G401.6 (cell line): ENCODE results near the gene MRPS14.
A peak's percentile ranks its signal among the peaks of the same experiment; 100 is the strongest.

Experiments used
- FAIRE-seq: peaks from 2 replicates; lab custom pipeline; 2012; peaks lifted over from hg19 to GRCh38; lab: Jason Lieb, UNC

The MRPS14 gene

DNA sequence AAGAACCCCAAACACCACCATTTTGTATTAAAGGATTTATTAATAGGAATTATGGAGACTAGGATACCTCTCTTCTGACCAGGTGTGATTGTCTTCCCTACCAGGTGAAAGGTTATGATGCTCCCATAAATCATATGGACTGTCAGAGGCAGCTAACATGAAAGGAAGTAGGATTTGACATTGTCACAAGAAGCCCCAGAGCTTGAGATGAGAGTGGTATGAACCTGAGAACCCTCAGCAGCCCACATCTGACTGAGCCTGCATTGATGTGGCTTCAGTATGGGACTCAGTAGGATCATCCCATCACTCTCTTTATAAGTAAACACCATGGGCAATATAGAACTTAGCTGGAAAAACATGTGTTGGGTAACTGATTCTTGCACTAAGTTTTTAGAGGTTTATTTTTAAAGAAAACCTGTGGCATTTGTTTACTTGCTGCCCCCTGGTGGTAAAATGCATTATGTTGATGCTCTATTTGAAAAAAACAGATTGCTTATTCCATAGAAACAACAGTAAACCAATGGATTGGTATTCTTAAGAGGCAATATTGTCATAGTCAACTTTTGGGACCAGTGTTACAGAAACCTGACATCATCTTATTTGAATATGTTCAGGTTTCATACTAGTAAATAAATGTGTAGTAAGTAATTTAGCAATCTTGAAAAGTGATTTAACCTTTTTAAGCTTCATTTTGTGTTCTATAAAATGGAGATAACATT, 40.1 kb downstream of the MRPS14 start:
- peak; percentile 79 for FAIRE-seq

GRCh38 chr1:174976436-174977108, 46.7 kb downstream of the MRPS14 start:
- no peak for FAIRE-seq

DNA sequence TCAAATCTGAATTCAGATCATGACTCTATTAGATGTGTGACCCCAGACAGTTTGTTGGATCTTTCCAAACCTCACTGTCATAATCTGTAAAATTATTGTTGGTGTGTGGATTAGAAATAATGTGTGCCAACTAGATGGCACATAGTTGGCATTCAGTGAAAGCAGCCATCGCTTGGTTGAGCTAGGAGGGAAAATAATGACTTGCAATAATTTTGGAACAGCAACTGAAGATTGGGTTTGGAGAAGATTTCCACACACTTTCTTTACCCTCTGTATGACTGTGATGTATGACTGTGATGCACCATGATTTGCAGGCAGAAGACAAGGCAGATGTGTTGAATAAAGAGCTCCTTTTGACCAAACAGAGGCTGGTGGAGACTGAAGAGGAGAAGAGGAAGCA, 47.5 kb downstream of the MRPS14 start:
- no peak for FAIRE-seq

DNA sequence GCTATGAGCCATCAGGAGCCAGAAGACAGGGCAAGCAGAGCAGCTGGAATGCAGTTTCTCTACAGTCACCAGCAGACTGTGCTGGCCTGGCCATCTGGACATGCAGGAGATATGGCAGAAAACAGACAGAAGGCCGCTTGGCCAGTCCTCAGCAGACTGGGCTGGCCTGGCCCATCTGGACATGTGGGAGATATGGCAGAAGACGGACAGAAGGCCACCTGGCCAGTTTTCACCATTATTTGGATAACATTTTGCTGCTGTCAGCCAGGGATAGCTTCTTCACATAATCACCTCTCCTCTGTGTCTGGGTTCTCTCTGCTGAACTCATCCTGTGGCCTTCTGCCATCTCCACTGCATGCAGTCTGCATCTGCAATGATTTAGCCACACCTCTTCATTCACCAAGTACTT, 48.5 kb downstream of the MRPS14 start:
- FAIRE-seq: no peak

GRCh38 chr1:174971902-174972301, 51.3 kb downstream of the MRPS14 start:
- FAIRE-seq: no peak

DNA sequence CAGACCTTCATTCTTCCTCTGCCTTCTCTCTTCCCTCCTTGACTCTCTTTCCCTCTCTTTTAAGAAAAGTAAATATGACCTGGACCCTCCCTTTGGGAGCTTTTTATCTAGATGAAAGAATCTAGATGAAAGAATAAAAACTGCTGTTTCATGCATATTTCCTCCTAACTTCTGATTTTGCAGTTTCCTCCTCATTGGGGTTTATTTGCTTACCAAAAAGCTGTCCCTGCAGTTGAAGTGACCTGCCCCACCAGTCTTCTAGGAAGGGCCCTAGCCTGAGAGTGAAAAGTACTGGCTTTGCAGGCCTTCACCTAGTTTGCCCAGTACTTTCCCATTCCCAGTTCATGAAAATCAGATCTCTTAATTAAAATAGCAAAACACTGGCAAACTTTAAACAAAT, 51.8 kb downstream of the MRPS14 start:
- no peak for FAIRE-seq

DNA sequence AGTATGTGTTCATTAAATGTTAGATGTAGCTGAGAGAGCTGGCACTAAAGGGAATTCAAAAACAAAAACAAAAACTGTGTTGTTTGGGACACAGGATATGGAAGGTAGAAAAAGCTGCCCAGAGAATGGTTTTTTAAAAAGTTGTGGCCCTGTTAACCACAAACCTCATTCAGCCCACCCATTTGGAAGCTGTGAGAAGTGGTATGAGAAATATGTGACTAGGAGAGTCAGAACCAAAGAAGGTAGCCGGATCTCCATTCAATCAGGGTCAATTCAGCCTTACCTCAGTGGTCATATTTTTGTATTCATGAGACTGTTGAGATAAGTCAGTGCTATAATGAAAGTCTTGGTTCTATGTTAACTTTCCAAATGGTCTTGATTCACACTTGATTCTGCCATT, 53.2 kb downstream of the MRPS14 start:
- no peak for FAIRE-seq

- no peak for FAIRE-seq
These were observed 54.4 kb downstream of the MRPS14 start for GRCh38 chr1:174968750-174969244.

DNA sequence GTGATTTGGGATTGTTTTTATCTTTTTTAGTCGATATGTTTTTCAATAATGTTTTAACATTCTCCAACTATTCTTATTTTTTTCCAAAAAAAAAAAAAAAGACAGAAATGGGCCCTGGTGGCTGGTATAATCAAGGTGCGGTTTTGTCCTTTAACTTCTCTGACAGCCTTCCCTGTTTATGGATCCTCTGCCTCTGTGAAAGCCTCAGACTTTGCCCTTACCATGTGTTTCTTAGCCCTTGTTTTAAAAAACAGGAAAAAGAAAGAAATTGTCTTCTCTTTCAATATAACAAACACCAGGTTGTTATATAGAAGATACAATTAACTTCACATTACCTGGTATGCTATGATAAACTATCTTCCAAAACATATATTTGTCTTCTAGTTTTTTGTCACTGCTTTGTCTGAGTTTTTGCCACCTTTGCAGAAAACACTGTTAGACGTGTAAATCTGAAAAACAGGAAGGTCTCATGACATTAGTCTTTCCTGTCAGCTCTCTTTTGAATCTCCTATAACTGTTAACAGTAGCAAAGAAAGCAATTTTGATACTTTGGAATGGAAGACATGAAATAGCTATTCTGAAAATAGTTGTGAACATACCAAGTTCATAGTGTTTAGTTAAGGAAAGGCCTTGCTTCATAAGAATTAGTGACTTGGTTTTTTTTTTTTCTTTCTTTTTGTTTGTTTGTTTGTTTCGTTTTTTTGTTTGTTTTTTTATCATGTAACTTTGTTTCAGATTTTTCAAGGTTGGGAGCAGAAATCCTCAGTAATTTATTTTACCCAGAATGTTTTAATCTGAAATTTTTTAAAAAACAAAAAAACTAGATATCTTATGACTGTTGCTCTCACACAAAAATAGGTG, 55.1 kb downstream of the MRPS14 start:
- FAIRE-seq: no peak

GRCh38 chr1:174966008-174966572, 57.1 kb downstream of the MRPS14 start:
- no peak for FAIRE-seq

DNA sequence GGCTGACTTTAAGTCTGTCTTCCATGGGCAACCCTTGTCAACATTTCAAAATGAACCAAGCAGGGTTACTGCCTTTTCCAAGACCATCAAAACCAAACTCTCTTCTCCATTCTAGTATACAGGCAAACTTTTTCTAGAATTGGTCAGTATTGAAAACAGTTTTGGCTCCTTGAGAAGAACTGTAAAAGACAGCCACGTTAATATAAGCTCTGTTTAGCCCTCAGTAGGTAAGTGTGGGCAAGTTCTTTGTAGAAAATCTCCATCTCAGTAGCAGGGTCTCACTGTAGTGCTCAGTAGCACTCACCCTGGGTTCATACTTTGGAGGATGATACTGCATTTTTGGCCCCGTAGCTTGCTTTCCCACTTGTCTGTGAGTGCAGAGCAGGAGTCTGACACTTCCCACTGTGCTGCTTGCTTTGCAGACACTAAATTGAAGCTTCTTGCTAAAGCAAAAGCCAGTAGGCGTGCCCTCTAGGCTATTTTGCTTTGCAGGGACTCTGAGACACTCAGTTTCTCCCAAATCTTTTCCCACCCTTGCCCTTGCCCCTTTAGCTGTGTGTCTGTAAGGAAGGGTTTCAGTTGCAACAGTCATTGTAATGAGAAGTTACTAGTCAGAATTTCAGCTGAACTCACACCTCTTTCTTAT, 57.7 kb downstream of the MRPS14 start:
- no peak for FAIRE-seq

DNA sequence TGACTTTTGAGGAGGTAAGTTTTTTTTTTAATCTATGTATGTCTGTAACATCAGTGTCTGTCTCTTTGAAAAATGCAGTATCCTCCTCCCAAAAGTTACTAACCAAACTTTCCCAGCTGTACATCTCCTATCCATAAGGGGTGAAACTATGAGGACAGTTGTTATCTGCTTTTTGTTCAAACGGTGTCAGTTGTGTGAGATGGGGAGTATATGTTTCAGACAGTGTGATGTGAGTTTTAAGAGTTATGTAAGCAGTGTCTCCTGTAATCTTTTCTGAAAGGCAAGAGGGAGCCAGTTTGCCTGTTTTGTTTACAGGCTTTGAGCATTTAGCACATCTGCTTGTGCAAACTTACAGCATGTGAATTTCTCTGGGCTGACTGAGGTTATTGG, 58.3 kb downstream of the MRPS14 start:
- no peak for FAIRE-seq

DNA sequence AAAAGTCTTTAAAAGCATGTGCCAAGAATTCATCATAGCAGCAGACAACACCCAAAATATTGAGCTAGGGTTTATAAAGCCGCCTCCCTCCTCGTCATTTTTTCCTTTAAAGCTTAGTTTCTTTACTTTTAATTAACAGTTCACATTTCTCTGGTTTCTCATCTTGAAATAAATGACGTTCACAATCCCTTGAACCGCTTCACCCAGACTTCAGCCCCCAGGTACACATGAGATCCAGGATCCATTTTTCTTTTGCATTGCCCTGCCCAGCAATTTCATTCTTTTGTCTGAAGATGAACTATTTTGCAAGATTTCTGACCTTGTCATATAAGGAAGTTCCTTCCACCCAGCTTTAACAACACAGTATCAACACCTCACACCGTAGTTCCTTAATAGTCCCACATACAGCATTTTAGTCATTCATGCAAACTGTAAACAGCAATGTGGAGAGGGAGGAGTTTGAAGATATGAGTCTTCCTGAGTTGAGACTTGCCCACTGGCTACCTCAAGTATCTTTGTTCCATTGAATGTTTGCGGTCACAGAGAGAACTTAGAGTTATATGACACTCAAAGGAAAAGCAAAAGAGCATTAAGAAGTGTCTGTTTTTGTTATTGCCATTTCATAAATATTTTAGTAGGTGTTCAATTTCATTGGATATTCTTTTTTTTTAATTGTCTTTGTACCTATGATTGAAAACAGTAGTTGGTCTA, 58.8 kb downstream of the MRPS14 start:
- FAIRE-seq: no peak

GRCh38 chr1:174963529-174964125, 59.6 kb downstream of the MRPS14 start:
- no peak for FAIRE-seq
